Activated CD4-positive, alpha-beta T cell treated with anti-CD3 and anti-CD28 coated beads for 4 hours (primary cell): Measurements from ENCODE around the gene KCNMB2.
"Not testable (repeated sequence)": the region's sequence is repeated elsewhere in the genome, so short reads cannot be mapped to it uniquely, and the experiment has no call there.

Experiments used
- DNase-seq, 2 donors: peaks; one replicate each; pipeline ENCODE4 v3.0.0-alpha.2; 2020

Gene KCNMB2

GRCh38 chr3:178520451-178520850, 15.8 kb upstream of the KCNMB2 start:
- no peak for DNase-seq

- no peak for DNase-seq
Observed at GRCh38 chr3:178522200-178523052, 13.8 kb upstream of the KCNMB2 start.

DNA sequence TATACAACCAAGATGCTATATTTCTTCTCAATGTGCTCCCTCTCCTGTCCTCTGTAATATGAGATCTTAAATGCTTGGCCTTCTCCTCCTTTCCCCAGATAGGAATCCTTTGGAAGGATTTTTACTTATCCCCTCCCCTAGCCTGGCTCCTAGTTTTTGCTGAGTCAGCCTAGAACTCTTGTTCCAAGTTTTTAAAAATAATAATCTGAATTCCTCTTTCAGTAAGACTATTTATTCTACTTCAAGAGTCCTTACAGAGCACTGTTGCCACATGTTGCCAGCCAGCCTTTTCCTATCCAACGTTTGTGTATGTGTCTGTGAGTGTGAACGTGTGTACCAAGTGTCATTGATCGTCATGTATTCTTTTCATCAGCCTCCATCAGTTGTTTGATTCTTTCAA, 11.0 kb upstream of the KCNMB2 start:
- DNase-seq, result no peak

GRCh38 chr3:178526291-178526690, 9.9 kb upstream of the KCNMB2 start:
- no peak for DNase-seq

GRCh38 chr3:178527981-178528380, 8.3 kb upstream of the KCNMB2 start:
- no peak for DNase-seq

DNA sequence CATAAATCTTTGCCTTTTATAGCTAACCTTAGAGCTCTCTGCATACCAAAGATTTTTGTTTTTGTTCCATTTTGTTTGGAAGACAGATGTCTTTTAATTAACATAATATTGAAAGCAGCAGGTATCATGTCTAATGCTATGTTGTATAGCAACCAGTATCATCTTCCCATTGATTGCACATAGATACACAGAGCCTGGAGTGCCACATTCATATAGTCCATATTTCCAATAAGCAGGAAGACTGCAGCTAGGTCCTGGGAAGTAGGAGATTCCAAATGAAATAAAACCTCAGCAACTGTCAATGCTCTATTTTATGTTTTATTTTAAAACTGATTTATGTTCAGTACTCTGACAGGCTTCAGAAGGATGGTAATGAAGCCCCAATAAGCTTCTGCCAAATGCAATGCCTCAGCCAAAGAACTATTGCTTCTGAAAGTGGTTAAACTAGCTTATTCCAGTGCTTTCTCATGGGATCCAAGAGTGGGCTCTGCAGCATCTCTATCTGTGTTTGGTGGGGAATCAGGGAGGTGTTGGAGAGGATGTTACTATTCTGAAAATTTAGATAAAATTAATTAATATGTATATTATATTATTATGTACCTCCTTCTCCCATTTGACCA, 6.5 kb upstream of the KCNMB2 start:
- DNase-seq, result no peak

- DNase-seq, result no peak
Observed at GRCh38 chr3:178532476-178532875, 3.8 kb upstream of the KCNMB2 start.

GRCh38 chr3:178537122-178537705, 978 bp downstream of the KCNMB2 start:
- no peak for DNase-seq

- no peak for DNase-seq
Observed at GRCh38 chr3:178538056-178538455, 1.8 kb downstream of the KCNMB2 start.

GRCh38 chr3:178540184-178540583, 3.9 kb downstream of the KCNMB2 start:
- DNase-seq, result no peak

- DNase-seq, result no peak
Observed at GRCh38 chr3:178545337-178545736, 9.1 kb downstream of the KCNMB2 start.

DNA sequence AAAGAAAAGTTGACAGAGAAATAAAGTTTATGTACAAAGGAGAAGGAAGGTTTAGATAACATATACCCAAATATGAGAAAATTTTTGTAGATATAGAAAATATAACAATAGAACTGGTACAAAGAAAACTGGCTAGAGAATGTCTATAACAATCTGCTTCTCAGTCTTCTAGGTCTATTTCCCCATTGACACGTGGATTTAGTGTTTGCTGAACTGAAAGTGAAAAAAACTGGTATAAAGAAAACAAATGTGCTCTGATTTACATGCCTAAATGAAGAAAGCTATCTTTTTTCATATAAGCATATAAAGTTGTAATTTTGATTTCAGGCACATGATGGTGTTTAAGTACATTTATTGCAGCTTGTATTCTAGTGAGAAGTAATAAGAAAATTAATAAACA, 9.8 kb downstream of the KCNMB2 start:
- no peak for DNase-seq

DNA sequence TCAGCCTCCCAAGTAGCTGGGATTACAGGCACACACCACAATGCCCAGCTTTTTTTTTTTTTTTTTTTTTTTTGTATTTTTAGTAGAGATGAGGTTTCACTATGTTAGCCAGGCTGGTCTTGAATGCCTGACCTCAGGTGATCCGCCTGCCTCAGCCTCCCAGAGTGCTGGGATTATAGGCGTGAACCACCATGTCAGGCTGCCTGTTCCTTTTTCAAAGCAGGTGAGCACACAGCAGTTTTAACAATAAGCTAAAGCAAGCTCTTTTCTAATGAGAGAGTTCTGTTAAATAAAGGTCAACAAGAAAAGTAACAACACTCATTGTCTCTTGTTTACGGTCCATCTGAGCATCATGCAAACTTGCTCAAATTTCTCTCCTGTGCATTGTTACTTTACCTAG, 13.2 kb downstream of the KCNMB2 start:
- DNase-seq, result not testable (repeated sequence)

DNA sequence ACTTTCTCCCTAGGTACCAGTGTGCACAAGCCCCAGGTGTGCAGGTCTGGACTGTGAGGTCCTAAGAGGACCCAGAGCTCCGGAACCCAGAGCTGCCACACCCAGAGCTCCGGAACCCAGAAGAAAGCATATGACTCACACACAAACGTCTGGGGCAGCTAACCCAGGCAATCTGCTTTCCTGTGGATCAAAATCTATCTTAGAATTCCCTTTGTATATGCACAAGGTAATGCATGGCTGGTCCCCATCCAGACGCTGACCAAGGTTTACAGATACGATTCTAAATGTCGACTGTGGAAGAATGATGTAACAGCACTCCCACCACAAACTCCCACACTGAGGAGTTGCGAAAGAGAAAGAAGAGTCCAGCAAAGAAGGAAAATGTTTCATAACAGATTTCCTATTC, 15.7 kb downstream of the KCNMB2 start:
- DNase-seq, result no peak

GRCh38 chr3:178558637-178559036, 22.4 kb downstream of the KCNMB2 start:
- no peak for DNase-seq

GRCh38 chr3:178560759-178561158, 24.5 kb downstream of the KCNMB2 start:
- DNase-seq, result no peak

GRCh38 chr3:178561239-178561638, 25.0 kb downstream of the KCNMB2 start:
- DNase-seq, result no peak

- DNase-seq, result no peak
Observed at GRCh38 chr3:178562143-178562946, 26.1 kb downstream of the KCNMB2 start.

DNA sequence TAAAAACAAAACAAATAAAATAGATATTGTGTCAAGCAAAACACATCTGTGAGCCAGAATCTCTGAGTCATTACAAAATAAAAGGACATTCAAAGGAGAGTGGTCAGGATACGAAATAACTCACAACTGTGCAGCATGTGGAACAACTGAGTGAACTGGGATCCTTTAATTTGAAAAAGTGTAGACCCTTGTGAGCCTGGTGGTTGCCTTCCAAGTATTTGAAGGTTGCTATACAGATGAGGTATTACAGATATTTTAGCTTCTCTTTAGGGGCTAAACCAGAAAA, 26.7 kb downstream of the KCNMB2 start:
- no peak for DNase-seq

DNA sequence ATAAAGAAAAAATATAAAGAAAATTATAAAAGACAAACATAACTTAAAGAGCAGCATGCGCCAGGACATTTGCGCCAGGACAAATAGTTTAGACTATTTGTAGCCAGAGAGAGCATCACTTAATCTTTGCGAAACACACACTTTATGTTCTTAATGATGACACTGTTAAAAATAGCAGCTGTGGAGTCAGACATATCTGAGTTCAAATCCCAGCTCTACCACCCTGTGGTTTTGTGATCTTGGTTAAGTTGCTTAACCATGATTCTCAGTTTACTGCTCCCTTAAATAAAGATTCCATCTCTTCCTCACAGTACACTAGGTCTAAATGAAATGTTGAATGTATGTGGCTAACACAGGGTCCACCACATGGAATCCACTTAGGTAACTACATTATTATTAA, 31.4 kb downstream of the KCNMB2 start:
- DNase-seq, result no peak

GRCh38 chr3:178568155-178568731, 32.0 kb downstream of the KCNMB2 start:
- DNase-seq, result no peak

DNA sequence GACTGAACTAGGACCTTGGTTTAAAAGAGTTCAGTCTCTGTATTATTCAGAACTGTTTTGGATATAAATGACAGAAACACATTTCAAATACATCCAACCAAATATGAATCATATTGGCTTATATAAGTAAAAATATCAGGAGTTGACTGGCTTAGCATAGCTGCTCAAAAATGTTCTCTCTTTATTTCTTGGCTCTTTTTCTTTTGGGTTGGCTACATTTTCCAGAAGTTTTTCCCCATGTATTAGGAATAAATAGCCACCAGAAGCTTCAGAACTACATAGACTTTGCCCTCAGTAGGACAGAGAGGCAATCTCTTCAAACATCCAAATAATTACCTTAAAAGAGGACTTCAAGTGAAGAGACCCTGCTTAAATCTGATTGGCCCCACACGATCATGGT, 32.7 kb downstream of the KCNMB2 start:
- no peak for DNase-seq

DNA sequence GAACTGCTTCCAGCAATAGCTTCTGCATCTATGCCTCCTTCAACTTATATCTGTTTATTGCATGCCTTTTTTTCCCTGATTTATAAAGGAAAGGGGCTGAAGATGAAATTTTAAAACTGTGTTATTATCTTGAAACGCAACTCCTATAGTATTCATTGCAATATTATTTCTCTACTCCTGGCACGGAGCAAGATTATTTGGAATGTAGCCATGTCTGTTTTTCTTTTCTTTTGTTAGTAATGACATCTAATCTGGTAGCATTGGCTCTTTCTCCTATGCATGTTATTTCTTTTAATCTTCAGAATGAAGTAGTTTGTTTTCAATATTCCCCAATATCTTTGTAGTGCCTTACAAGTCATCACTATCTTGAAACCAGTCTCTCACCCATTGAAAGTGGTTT, 33.6 kb downstream of the KCNMB2 start:
- DNase-seq, result no peak
